ENCODE data around the gene RP9. TPM values are rescaled to one million over a fixed set of nuclear protein-coding genes. Genes with fewer than 3 reads are reported as not detected.

RP9 gene
- total and polyA plus RNA-seq, 9 of the 15 experiments (the other 6 are each of a cell fraction or from before 2014, with no cell fraction given) = 10.7 to 44.8 (median 33.4) TPM

- CTCF ChIA-PET (ENCODE audit: low intra/inter-chr PET ratio) = no interaction called here
- in situ Hi-C loops (cut with MboI) (no loop called here), intact Hi-C loops (cut with micrococcal nuclease) (no loop called here)
- Histone ChIP-seq H3K79me2 (ENCODE audit: control insufficient read depth, insufficient read depth, low read length) (peaks cover 50% of the 10 kb centered on the region), H3K4me1 (replicated peaks in 1 of 2; ENCODE audit: control insufficient read depth in 2 of 2, insufficient read depth in 2 of 2, low read length in 2 of 2) (no peaks in the 10 kb centered on the region; a peak in 1 of 5 replicates), H3K4me3 (no peak overlapping the region), H4K20me1 (replicated peaks; ENCODE audit: control insufficient read depth, insufficient read depth, low read length) (peaks cover 4% of the 10 kb centered on the region; the same call in 1 of the 2 replicates), H3K36me3 (ENCODE audit: control insufficient read depth, insufficient read depth, low read length) (peaks cover 72% of the 10 kb centered on the region), H2AFZ (ENCODE audit: low read depth, low read length) (no peak overlapping the region), H3K27ac (ENCODE audit: extremely low read depth, low read depth, low read length) (no peak overlapping the region), H3K4me2 (ENCODE audit: insufficient read depth, low read length) (no peak overlapping the region), H3K27me3 (ENCODE audit: control insufficient read depth in 2 of 2, insufficient read depth in 2 of 2, low read length in 2 of 2) (no peaks in the 10 kb centered on the region), H3K9me1 (ENCODE audit: control insufficient read depth, insufficient read depth, low read length) (no peaks in the 10 kb centered on the region), H3K9me3 (replicated peaks; ENCODE audit: control insufficient read depth, insufficient read depth, low read depth, low read length) (no peaks in the 10 kb centered on the region), H3K9ac (ENCODE audit: insufficient read depth in 1 of 2, low read depth in 2 of 2, low read length in 2 of 2) (no peak overlapping the region)
- FAIRE-seq (no peak), DNase-seq (ENCODE audit: extremely low read depth in 1 of 4, low spot score in 3 of 4) (no peak), ATAC-seq (no peak)
- POLR2A ChIA-PET = interaction anchor here (0.6 to 1.1 kb wide), 2 partner anchors 11 to 47 kb away, joined by 3 to 4 read pairs; no protein-coding TSS in a partner anchor
- no TSS peak for BruUV-seq (replicated peaks)
- WGBS (ENCODE audit: insufficient coverage, low coverage, missing lambda C conversion rate) = 84% methylated on average over 3 of the region's 3 CpGs
- TF ChIP-seq ARID3A (IDR thresholded peaks at IDR 0.05; ENCODE audit: borderline replicate concordance, low read depth, low read length) = no peak
- no peak for TF ChIP-seq SRF (CRISPR knock-in tag; IDR thresholded peaks at IDR 0.05)
- TF ChIP-seq SMARCB1 (IDR thresholded peaks at IDR 0.05; ENCODE audit: insufficient read length, low read depth) = no peak
- TF ChIP-seq CREBBP (IDR thresholded peaks at IDR 0.05; ENCODE audit: low read depth, low read length) = no peak
- no peak for TF ChIP-seq ZNF444 (CRISPR knock-in tag; IDR thresholded peaks at IDR 0.05)
- no peak for TF ChIP-seq NEUROD1 (IDR thresholded peaks at IDR 0.05; ENCODE audit: borderline replicate concordance, low read depth, low read length, partially characterized antibody)
- no peak for TF ChIP-seq BACH1 (tag; IDR thresholded peaks at IDR 0.05)
- no peak for TF ChIP-seq CEBPZ (IDR thresholded peaks at IDR 0.05; ENCODE audit: borderline replicate concordance, low read depth, low read length)
- TF ChIP-seq KLF10 (CRISPR knock-in tag; IDR thresholded peaks at IDR 0.05) = no peak
- TF ChIP-seq ZFX (CRISPR knock-in tag; IDR thresholded peaks at IDR 0.05) = no peak
- TF ChIP-seq ZFP36 (IDR thresholded peaks at IDR 0.05; ENCODE audit: low read depth, low read length, partially characterized antibody) = no peak
- TF ChIP-seq XRCC5 (IDR thresholded peaks at IDR 0.05; ENCODE audit: low read depth, low read length) = no peak
- TF ChIP-seq KLF6 (CRISPR knock-in tag; IDR thresholded peaks at IDR 0.05; ENCODE audit: borderline replicate concordance) = no peak
- no peak for TF ChIP-seq ETV5 (CRISPR knock-in tag; IDR thresholded peaks at IDR 0.05; ENCODE audit: low read depth)
- TF ChIP-seq ASH1L (IDR thresholded peaks at IDR 0.05; ENCODE audit: borderline replicate concordance, low read depth, partially characterized antibody) = no peak
- no peak for TF ChIP-seq SP1 (CRISPR knock-in tag; IDR thresholded peaks at IDR 0.05)
- TF ChIP-seq VEZF1 (CRISPR knock-in tag; IDR thresholded peaks at IDR 0.05) = no peak
Measured at GRCh38 chr7:33101906-33102305, 7.3 kb downstream of the RP9 start.
